ENCODE data around the gene CNGB1. TPM values are rescaled to one million over a fixed set of nuclear protein-coding genes. Genes with fewer than 3 reads are reported as not detected.

Gene CNGB1
- total RNA-seq, 1 experiment from 2014 or later: 0.04 TPM

- ATAC-seq (no peak), DNase-seq (no peak)
- Histone ChIP-seq H4K20me1 (ENCODE audit: low read length) (no peaks in the 10 kb centered on the region), H3K9ac (ENCODE audit: low read length) (no peak overlapping the region), H3K27ac (ENCODE audit: low read length) (no peak overlapping the region), H3K9me3 (ENCODE audit: low read length) (no peaks in the 10 kb centered on the region), H2AFZ (ENCODE audit: low read length) (no peak overlapping the region), H3K4me3 (ENCODE audit: low read length) (no peak overlapping the region), H3F3A (ENCODE audit: low read length, unreplicated experiment) (no peaks in the 10 kb centered on the region), H3K4me1 (ENCODE audit: insufficient read depth, low read length) (peaks cover 6% of the 10 kb centered on the region), H3K79me2 (ENCODE audit: low read length) (no peaks in the 10 kb centered on the region), H3K9me2 (replicated peaks; ENCODE audit: low read length) (no peaks in the 10 kb centered on the region), H3K4me2 (ENCODE audit: low read length) (no peak overlapping the region), H3K27me3 (ENCODE audit: low read length) (no peaks in the 10 kb centered on the region), H3K36me3 (ENCODE audit: low read depth, low read length) (no peaks in the 10 kb centered on the region)
- POLR2A ChIA-PET (ENCODE audit: unreplicated experiment): no interaction called here
- TF ChIP-seq CTCF (conservative IDR thresholded peaks at IDR 0.05; ENCODE audit: low read depth, low read length) (no peak), EZH2phosphoT487 (IDR thresholded peaks at IDR 0.05; ENCODE audit: borderline replicate concordance, low read length) (no peak), EZH2 (IDR thresholded peaks at IDR 0.05; ENCODE audit: low read length, unreplicated experiment) (no peak)
- no TSS peak for BruUV-seq (replicated peaks)
- CTCF ChIA-PET: no interaction called here
- intact Hi-C loops (cut with micrococcal nuclease): no loop called here
Observed at GRCh38 chr16:57992084-57992483, 21.2 kb upstream of the CNGB1 start.

GRCh38 chr16:57991551-57992059 lies 20.7 kb upstream of the CNGB1 start:
- Histone ChIP-seq H3K9me2 (replicated peaks; ENCODE audit: low read length) (no peaks in the 10 kb centered on the region), H3K4me1 (ENCODE audit: insufficient read depth, low read length) (peaks cover 6% of the 10 kb centered on the region), H3K79me2 (ENCODE audit: low read length) (no peaks in the 10 kb centered on the region), H3F3A (ENCODE audit: low read length, unreplicated experiment) (no peaks in the 10 kb centered on the region), H2AFZ (ENCODE audit: low read length) (no peak overlapping the region), H3K4me2 (ENCODE audit: low read length) (no peak overlapping the region), H3K9ac (ENCODE audit: low read length) (no peak overlapping the region), H3K4me3 (ENCODE audit: low read length) (no peak overlapping the region), H4K20me1 (ENCODE audit: low read length) (no peaks in the 10 kb centered on the region), H3K36me3 (ENCODE audit: low read depth, low read length) (no peaks in the 10 kb centered on the region), H3K27me3 (ENCODE audit: low read length) (no peaks in the 10 kb centered on the region), H3K27ac (ENCODE audit: low read length) (no peak overlapping the region), H3K9me3 (ENCODE audit: low read length) (no peaks in the 10 kb centered on the region)
- TF ChIP-seq EZH2phosphoT487 (IDR thresholded peaks at IDR 0.05; ENCODE audit: borderline replicate concordance, low read length) (no peak), CTCF (conservative IDR thresholded peaks at IDR 0.05; ENCODE audit: low read depth, low read length) (no peak), EZH2 (IDR thresholded peaks at IDR 0.05; ENCODE audit: low read length, unreplicated experiment) (no peak)
- ChIA-PET POLR2A (ENCODE audit: unreplicated experiment) (no interaction called here), CTCF (no interaction called here)
- BruUV-seq (replicated peaks): no TSS peak
- ATAC-seq (no peak), DNase-seq (no peak)
- intact Hi-C loops (cut with micrococcal nuclease): no loop called here

- intact Hi-C loops (cut with micrococcal nuclease): no loop called here
- H2AFZ ChIP-seq (ENCODE audit: low read length): no peak overlapping the region
- no peak overlapping the region for H3K9ac ChIP-seq (ENCODE audit: low read length)
- H3F3A ChIP-seq (ENCODE audit: low read length, unreplicated experiment): no peaks in the 10 kb centered on the region
- no peak overlapping the region for H3K4me3 ChIP-seq (ENCODE audit: low read length)
- no peak overlapping the region for H3K27ac ChIP-seq (ENCODE audit: low read length)
- ChIA-PET CTCF (no interaction called here), POLR2A (ENCODE audit: unreplicated experiment) (no interaction called here)
- H3K27me3 ChIP-seq (ENCODE audit: low read length): no peaks in the 10 kb centered on the region
- no peak overlapping the region for H3K4me2 ChIP-seq (ENCODE audit: low read length)
- no peaks in the 10 kb centered on the region for H3K36me3 ChIP-seq (ENCODE audit: low read depth, low read length)
- H3K9me2 ChIP-seq (replicated peaks; ENCODE audit: low read length): no peaks in the 10 kb centered on the region
- no peak for DNase-seq
- no peaks in the 10 kb centered on the region for H4K20me1 ChIP-seq (ENCODE audit: low read length)
- ATAC-seq: no peak
- H3K79me2 ChIP-seq (ENCODE audit: low read length): no peaks in the 10 kb centered on the region
- H3K9me3 ChIP-seq (ENCODE audit: low read length): no peaks in the 10 kb centered on the region
- BruUV-seq (replicated peaks): no TSS peak
- no peak for TF ChIP-seq EZH2phosphoT487 (IDR thresholded peaks at IDR 0.05; ENCODE audit: borderline replicate concordance, low read length)
- H3K4me1 ChIP-seq (ENCODE audit: insufficient read depth, low read length): peaks cover 6% of the 10 kb centered on the region
Observed at GRCh38 chr16:57988929-57989328, 18.0 kb upstream of the CNGB1 start.

Measured in PC-3 (cell line).